Activated CD4-positive, alpha-beta T cell treated with anti-CD3 and anti-CD28 coated beads for 36 hours (primary cell): ENCODE measurements around the gene DNAJC21. TPM values are rescaled to one million over a fixed set of nuclear protein-coding genes. Genes with fewer than 3 reads are reported as not detected.

Experiments
- ATAC-seq: fragments of 200-7000 bp; cut with Tn5 transposase; one replicate; pipeline ENCODE4 v1.10.0; 2021; ENCODE audit warnings: mild to moderate bottlenecking, moderate library complexity
- CTCF ChIA-PET: fragments of 350-600 bp; sonication (Branson Sonifier 250); formaldehyde crosslinking; loops from one replicate; lab custom pipeline; 2021; ENCODE audit warnings: antibody characterized with exemption; lab: Charles Lee
- POLR2A ChIA-PET: fragments of 350-600 bp; sonication (Branson Sonifier 250); formaldehyde crosslinking; loops from one replicate; lab custom pipeline; 2021; ENCODE audit warnings: antibody characterized with exemption, inconsistent platforms; lab: Charles Lee
- DNase-seq: peaks from one replicate; pipeline ENCODE4 v3.0.0-alpha.2; 2020
- H3K27ac Mint-ChIP-seq: one replicate; pipeline ENCODE4 v1.8.0; 2021; ENCODE audit warnings: mixed read lengths
- H3K27me3 Mint-ChIP-seq: one replicate; pipeline ENCODE4 v1.8.0; 2021; ENCODE audit warnings: mixed read lengths
- H3K36me3 Mint-ChIP-seq: one replicate; pipeline ENCODE4 v1.8.0; 2021; ENCODE audit warnings: low read depth, mixed read lengths
- H3K4me1 Mint-ChIP-seq: one replicate; pipeline ENCODE4 v1.8.0; 2021; ENCODE audit warnings: mixed read lengths
- H3K4me3 Mint-ChIP-seq: one replicate; pipeline ENCODE4 v1.8.0; 2021; ENCODE audit warnings: mild to moderate bottlenecking, moderate library complexity, mixed read lengths
- H3K9me3 Mint-ChIP-seq: one replicate; pipeline ENCODE4 v1.8.0; 2021; ENCODE audit warnings: low read depth, mixed read lengths
- intact Hi-C, 2 experiments: fragments of 100-400 bp; cut with DNase I in 1 of 2; cut with micrococcal nuclease in 1 of 2; formaldehyde crosslinking; loops; one replicate each; pipeline versions ENCODE4 v1.14.2 to v1.15.1; 2022 to 2024; cut with DNase I, micrococcal nuclease
- total RNA-seq, 2 experiments: library from RNA; stranded (reverse); gene quantifications; one replicate each; pipeline ENCODE4 v1.2.3, GENCODE V29; 2021

The DNAJC21 gene
- total RNA-seq, 2 experiments from 2014 or later, result 58.5 to 58.6 TPM

DNA sequence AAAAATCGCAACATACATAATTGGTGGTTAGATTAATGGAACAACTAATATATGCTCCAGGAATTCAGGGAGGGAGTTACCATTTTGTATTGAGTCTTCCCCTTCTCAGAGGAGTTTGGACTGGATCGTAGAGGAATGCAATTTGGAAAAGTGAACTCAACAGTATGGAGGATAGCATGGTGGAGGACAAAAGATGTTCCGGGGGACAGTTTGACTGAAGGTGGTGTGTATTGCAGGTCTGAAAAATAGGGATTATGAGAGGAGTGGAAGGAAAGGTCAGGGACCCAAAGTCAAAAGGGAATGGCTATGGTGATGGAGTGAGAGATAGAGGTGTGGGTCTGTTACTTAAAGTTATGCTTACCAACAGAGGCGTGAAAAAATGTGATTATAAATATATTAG is 1.5 kb downstream of the DNAJC21 start:
- intact Hi-C loops, result no loop called here
- POLR2A ChIA-PET, result interaction anchor here (0.6 to 2.7 kb wide), 2 partner anchors 13 to 16 kb away, joined by 3 to 84 read pairs; partner anchors contain the start of genes BRIX1 and RAD1
- H3K36me3 Mint-ChIP-seq, result peaks cover 25% of the 10 kb centered on the region

GRCh38 chr5:34932947-34933346 is 3.6 kb downstream of the DNAJC21 start:
- peaks cover 25% of the 10 kb centered on the region for H3K36me3 Mint-ChIP-seq
- ChIA-PET CTCF (no interaction called here), POLR2A (interaction anchor here (1.9 kb wide), 1 partner anchor 18 kb away, joined by 5 read pairs; the partner anchor contains the start of genes BRIX1 and RAD1)
- H3K27me3 Mint-ChIP-seq, result no peaks in the 10 kb centered on the region
- no peak for DNase-seq
- H3K4me3 Mint-ChIP-seq, result no peak overlapping the region
- intact Hi-C loops, result no loop called here
- no peak for ATAC-seq
- peaks cover 35% of the 10 kb centered on the region for H3K4me1 Mint-ChIP-seq
- H3K27ac Mint-ChIP-seq, result no peak overlapping the region
- no peaks in the 10 kb centered on the region for H3K9me3 Mint-ChIP-seq

More for the DNA sequence above, 1.5 kb downstream of the DNAJC21 start:
- CTCF ChIA-PET, result interaction anchor here (0.7 to 3.1 kb wide), 2 partner anchors 15 to 326 kb away, joined by 3 to 23 read pairs; partner anchors contain the start of genes BRIX1 and RAD1
- Mint-ChIP-seq H3K4me3 (peak overlapping the region; percentile 90), H3K27ac (peak overlapping the region; percentile 93), H3K9me3 (no peaks in the 10 kb centered on the region), H3K4me1 (peaks cover 35% of the 10 kb centered on the region), H3K27me3 (no peaks in the 10 kb centered on the region)
- DNase-seq (no peak), ATAC-seq (no peak)

DNA sequence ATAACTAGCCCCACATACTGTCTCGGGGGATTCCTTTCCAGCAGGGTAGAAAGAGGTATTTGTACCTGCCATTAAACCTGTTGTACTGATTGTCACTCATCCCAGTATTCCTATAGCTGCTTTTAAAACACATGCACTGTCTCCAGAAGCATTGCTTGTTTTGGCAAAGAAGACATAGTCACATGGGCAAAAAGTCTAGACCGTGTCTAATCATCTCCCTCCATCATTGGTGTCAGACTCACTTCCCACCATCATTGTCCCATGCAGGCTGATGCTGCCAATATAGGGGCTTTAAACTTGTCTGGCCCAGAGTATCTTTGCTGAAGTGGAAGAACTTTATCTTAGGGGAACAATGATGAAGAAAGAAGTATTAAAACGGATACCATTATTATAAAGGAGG is 12.6 kb downstream of the DNAJC21 start:
- no peak overlapping the region for H3K4me3 Mint-ChIP-seq
- peaks cover 38% of the 10 kb centered on the region for H3K36me3 Mint-ChIP-seq
- H3K4me1 Mint-ChIP-seq, result no peaks in the 10 kb centered on the region
- ATAC-seq (no peak), DNase-seq (no peak)
- no peaks in the 10 kb centered on the region for H3K9me3 Mint-ChIP-seq
- ChIA-PET POLR2A (no interaction called here), CTCF (no interaction called here)
- H3K27me3 Mint-ChIP-seq, result no peaks in the 10 kb centered on the region
- no peak overlapping the region for H3K27ac Mint-ChIP-seq
- intact Hi-C loops, result no loop called here

GRCh38 chr5:34944044-34944443 is 14.7 kb downstream of the DNAJC21 start:
- Mint-ChIP-seq H3K27me3 (no peaks in the 10 kb centered on the region), H3K36me3 (peaks cover 36% of the 10 kb centered on the region), H3K9me3 (no peaks in the 10 kb centered on the region), H3K27ac (no peak overlapping the region), H3K4me1 (no peaks in the 10 kb centered on the region), H3K4me3 (no peak overlapping the region)
- intact Hi-C loops, result no loop called here
- ChIA-PET POLR2A (no interaction called here), CTCF (interaction anchor here (1.1 to 1.6 kb wide), 2 partner anchors 29 to 59 kb away, joined by 3 read pairs; partner anchors contain the start of genes BRIX1 and RAD1)
- no peak for ATAC-seq
- DNase-seq, result no peak

DNA sequence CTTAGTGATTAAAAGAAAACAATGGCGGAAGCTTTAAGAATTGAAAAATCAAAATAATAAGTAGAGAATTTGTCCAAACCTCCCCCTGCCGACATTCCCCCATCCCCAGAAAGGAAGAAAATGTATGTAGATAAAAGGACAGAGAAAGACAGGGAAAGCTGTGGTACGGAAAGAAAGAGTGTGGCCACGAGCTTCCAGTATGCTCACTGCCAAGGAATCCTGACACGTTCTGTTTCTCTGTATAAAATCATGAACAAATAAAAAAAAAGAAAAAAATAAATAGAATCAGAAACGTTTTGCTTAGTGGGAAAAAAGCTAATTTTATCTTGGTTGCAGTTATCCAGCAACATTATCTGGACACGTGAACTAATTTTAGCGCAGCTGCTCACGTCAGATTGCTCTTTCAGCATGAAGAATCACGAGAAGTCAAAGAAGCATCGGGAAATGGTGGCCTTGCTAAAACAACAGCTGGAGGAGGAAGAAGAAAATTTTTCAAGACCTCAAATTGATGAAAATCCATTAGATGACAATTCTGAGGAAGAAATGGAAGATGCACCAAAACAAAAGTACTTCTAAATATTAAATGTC is 15.2 kb downstream of the DNAJC21 start:
- POLR2A ChIA-PET, result interaction anchor here (0.6 kb wide), 1 partner anchor 286 kb away, joined by 7 read pairs; no protein-coding TSS in a partner anchor
- Mint-ChIP-seq H3K36me3 (peaks cover 39% of the 10 kb centered on the region), H3K27me3 (no peaks in the 10 kb centered on the region), H3K4me1 (no peaks in the 10 kb centered on the region), H3K4me3 (no peak overlapping the region), H3K27ac (no peak overlapping the region), H3K9me3 (no peaks in the 10 kb centered on the region)
- ATAC-seq, result no peak
- CTCF ChIA-PET, result interaction anchor here (1.6 kb wide), 1 partner anchor 29 kb away, joined by 3 read pairs; the partner anchor contains the start of genes BRIX1 and RAD1
- intact Hi-C loops, result no loop called here
- DNase-seq, result no peak

- peaks cover 13% of the 10 kb centered on the region for H3K4me1 Mint-ChIP-seq
- no peak overlapping the region for H3K4me3 Mint-ChIP-seq
- intact Hi-C loops, result no loop called here
- ChIA-PET POLR2A (no interaction called here), CTCF (interaction anchor here (0.7 to 1.4 kb wide), 5 partner anchors 35 to 1121 kb away, joined by 3 to 5 read pairs (median 3); no protein-coding TSS in a partner anchor)
- DNase-seq (no peak), ATAC-seq (no peak)
- no peak overlapping the region for H3K27ac Mint-ChIP-seq
- H3K27me3 Mint-ChIP-seq, result no peaks in the 10 kb centered on the region
- no peaks in the 10 kb centered on the region for H3K9me3 Mint-ChIP-seq
- peaks cover 14% of the 10 kb centered on the region for H3K36me3 Mint-ChIP-seq
These were observed 28.0 kb downstream of the DNAJC21 start for GRCh38 chr5:34957321-34957720.

GRCh38 chr5:34957857-34958690 is 28.7 kb downstream of the DNAJC21 start:
- POLR2A ChIA-PET, result no interaction called here

DNA sequence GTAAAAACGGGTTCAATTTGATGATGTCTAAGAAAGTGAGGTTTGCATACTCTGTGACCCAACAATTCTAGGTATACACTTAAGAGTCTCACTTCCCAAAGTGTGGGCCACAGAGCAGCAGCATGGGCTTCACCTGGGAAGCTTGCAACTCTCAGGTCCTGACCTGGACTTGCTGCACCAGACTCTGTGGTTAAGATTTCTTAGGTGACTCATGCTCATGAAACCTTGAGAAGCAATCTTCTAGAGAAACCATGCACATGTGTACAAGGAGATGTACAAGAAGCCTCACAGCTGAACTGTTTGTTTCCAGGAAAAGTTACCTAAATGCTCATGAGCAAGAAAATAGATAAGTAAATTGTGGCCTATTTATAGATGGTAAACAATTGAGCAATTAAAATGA is 30.0 kb downstream of the DNAJC21 start:
- H3K9me3 Mint-ChIP-seq, result no peaks in the 10 kb centered on the region
- H3K27me3 Mint-ChIP-seq, result no peaks in the 10 kb centered on the region
- ChIA-PET POLR2A (no interaction called here), CTCF (interaction anchor here (0.7 to 1.4 kb wide), 2 partner anchors 9 to 14 kb away, joined by 3 to 6 read pairs; no protein-coding TSS in a partner anchor)
- H3K4me1 Mint-ChIP-seq, result peaks cover 13% of the 10 kb centered on the region
- peak; percentile 26 for DNase-seq
- H3K36me3 Mint-ChIP-seq, result peaks cover 11% of the 10 kb centered on the region
- intact Hi-C loops, result loop anchor here in 1 of 2 experiments (2.0 kb wide), 1 partner anchor 43 kb away; no protein-coding TSS in a partner anchor
- peak overlapping the region; percentile 14 for H3K27ac Mint-ChIP-seq
- no peak overlapping the region for H3K4me3 Mint-ChIP-seq
- peak; percentile 92 for ATAC-seq

More at GRCh38 chr5:34957857-34958690, 28.7 kb downstream of the DNAJC21 start:
- H3K27ac Mint-ChIP-seq, result peak overlapping the region; percentile 67
- intact Hi-C loops, result loop anchor here (1.0 to 2.0 kb wide), 2 partner anchors 45 kb away; no protein-coding TSS in a partner anchor
- DNase-seq (peak; percentile 14), ATAC-seq (peak; percentile 56)
- peaks cover 13% of the 10 kb centered on the region for H3K36me3 Mint-ChIP-seq
- H3K27me3 Mint-ChIP-seq, result no peaks in the 10 kb centered on the region
- no peaks in the 10 kb centered on the region for H3K9me3 Mint-ChIP-seq
- CTCF ChIA-PET, result interaction anchor here (0.5 to 1.4 kb wide), 5 partner anchors 34 to 1120 kb away, joined by 3 read pairs; no protein-coding TSS in a partner anchor
- no peak overlapping the region for H3K4me3 Mint-ChIP-seq
- H3K4me1 Mint-ChIP-seq, result peaks cover 13% of the 10 kb centered on the region

GRCh38 chr5:34967540-34967939 is 38.2 kb downstream of the DNAJC21 start:
- Mint-ChIP-seq H3K27ac (no peak overlapping the region), H3K4me1 (no peaks in the 10 kb centered on the region), H3K9me3 (peaks cover 6% of the 10 kb centered on the region), H3K4me3 (no peak overlapping the region), H3K36me3 (peaks cover 18% of the 10 kb centered on the region), H3K27me3 (no peaks in the 10 kb centered on the region)
- ChIA-PET CTCF (no interaction called here), POLR2A (no interaction called here)
- ATAC-seq (no peak), DNase-seq (no peak)
- intact Hi-C loops, result no loop called here

- Mint-ChIP-seq H3K36me3 (peaks cover 18% of the 10 kb centered on the region), H3K9me3 (peaks cover 6% of the 10 kb centered on the region), H3K27ac (no peak overlapping the region), H3K27me3 (no peaks in the 10 kb centered on the region), H3K4me3 (no peak overlapping the region), H3K4me1 (no peaks in the 10 kb centered on the region)
- ATAC-seq, result no peak
- ChIA-PET POLR2A (no interaction called here), CTCF (no interaction called here)
- intact Hi-C loops, result no loop called here
- no peak for DNase-seq
These were observed 38.9 kb downstream of the DNAJC21 start for GRCh38 chr5:34968258-34968657.

DNA sequence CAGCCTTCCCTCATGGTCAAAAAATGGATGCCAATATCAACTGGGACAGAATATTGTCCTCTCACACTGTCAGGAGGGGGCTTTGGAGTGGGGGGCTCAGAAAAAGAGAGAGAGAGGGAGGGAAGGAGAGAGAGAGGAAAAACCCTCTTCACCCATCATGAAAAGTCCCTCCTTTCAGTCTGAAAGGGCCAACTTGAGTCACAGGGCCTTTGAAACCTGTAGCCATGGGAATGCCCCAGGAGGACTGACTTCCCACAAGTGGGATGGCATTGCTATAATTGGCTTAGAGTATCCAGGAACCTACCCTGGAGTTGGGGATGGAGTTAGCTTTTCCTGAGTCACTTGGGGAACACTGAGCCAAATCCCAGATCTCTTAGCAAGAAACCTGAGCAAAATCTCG is 41.2 kb downstream of the DNAJC21 start:
- CTCF ChIA-PET, result no interaction called here
- H3K4me3 Mint-ChIP-seq, result no peak overlapping the region
- no peak overlapping the region for H3K27ac Mint-ChIP-seq
- no peaks in the 10 kb centered on the region for H3K4me1 Mint-ChIP-seq
- ATAC-seq (no peak), DNase-seq (no peak)
- intact Hi-C loops, result no loop called here
- peaks cover 16% of the 10 kb centered on the region for H3K36me3 Mint-ChIP-seq
- POLR2A ChIA-PET, result no interaction called here
- peaks cover 6% of the 10 kb centered on the region for H3K9me3 Mint-ChIP-seq
- H3K27me3 Mint-ChIP-seq, result peaks cover 3% of the 10 kb centered on the region
